Spleen (tissue), 11 donors: ENCODE data around the gene ARHGAP25. TPM values are rescaled to one million over a fixed set of nuclear protein-coding genes. Genes with fewer than 3 reads are reported as not detected.

ENCODE experiments used
- DNase-seq: peaks from one replicate; pipeline ENCODE4 v3.0.0-alpha.2; 2020
- H3K27ac ChIP-seq, 8 donors: fragments of 200-600 bp; sonication (generic) in 7 of 8; 1 replicate in 4 of 8; 2 replicates in 4 of 8; pipeline versions ENCODE4 v1.5.0 to v1.8.0; 2016 to 2021; ENCODE audit warnings: inconsistent platforms in 4 of 8, mild to moderate bottlenecking in 4 of 8, moderate library complexity in 1 of 8
- H3K27me3 ChIP-seq, 7 donors: fragments of 200-600 bp; sonication (generic) in 6 of 7; replicated peaks in 1 of 7; 1 replicate in 4 of 7; 2 replicates in 3 of 7; pipeline versions ENCODE4 v1.5.0 to v1.8.0; 2016 to 2021; ENCODE audit warnings: inconsistent platforms in 3 of 7, mild to moderate bottlenecking in 1 of 7
- H3K36me3 ChIP-seq, 6 donors: fragments of 200-600 bp; sonication (generic) in 5 of 6; 1 replicate in 4 of 6; 2 replicates in 2 of 6; pipeline versions ENCODE4 v1.5.0 to v1.8.0; 2016 to 2021; ENCODE audit warnings: inconsistent platforms in 2 of 6
- H3K4me1 ChIP-seq, 6 donors: fragments of 200-600 bp; sonication (generic) in 5 of 6; 1 replicate in 3 of 6; 2 replicates in 3 of 6; pipeline versions ENCODE4 v1.5.0 to v1.8.0; 2016 to 2021; ENCODE audit warnings: inconsistent platforms in 3 of 6
- H3K4me3 ChIP-seq, 8 donors: fragments of 200-600 bp; sonication (generic) in 7 of 8; 1 replicate in 4 of 8; 2 replicates in 4 of 8; pipeline versions ENCODE4 v1.5.0 to v1.8.0; 2016 to 2021; ENCODE audit warnings: inconsistent platforms in 4 of 8, mild to moderate bottlenecking in 4 of 8, moderate library complexity in 2 of 8
- H3K9me3 ChIP-seq, 8 donors: fragments of 200-600 bp; sonication (generic) in 7 of 8; 1 replicate in 4 of 8; 2 replicates in 4 of 8; pipeline versions ENCODE4 v1.5.0 to v1.8.0; 2016 to 2021; ENCODE audit warnings: inconsistent platforms in 4 of 8
- CTCF ChIP-seq, 11 experiments: fragments of 200-600 bp in 7 of 11; fragments of 450-650 bp in 4 of 11; sonication (generic) in 4 of 11; IDR thresholded peaks in 8 of 11; conservative IDR thresholded peaks in 3 of 11; 1 replicate in 7 of 11; 2 replicates in 4 of 11; pipeline versions ENCODE4 v1.4.0 to v1.8.0; 2016 to 2021; ENCODE audit warnings: antibody characterized with exemption in 11 of 11, inconsistent platforms in 4 of 11, mild to moderate bottlenecking in 1 of 11
- POLR2A ChIP-seq, 3 donors: fragments of 450-650 bp; IDR thresholded peaks; one replicate each; pipeline ENCODE4 v1.5.1; 2017; ENCODE audit warnings: antibody characterized with exemption in 3 of 3, mild to moderate bottlenecking in 1 of 3
- POLR2AphosphoS5 ChIP-seq, 3 donors: sonication (generic); formaldehyde crosslinking; IDR thresholded peaks; one replicate each; pipeline ENCODE4 v1.5.1; 2017; ENCODE audit warnings: antibody characterized with exemption in 3 of 3
- WGBS, 5 donors: extraction: QIAGEN DNeasy Blood & Tissue Kit in 3 of 5; methylation state at CpG; one replicate each; pipeline versions ENCODE4 v1.1.5 to v1.1.7; 2013 to 2018; 5-methylcytosine and 5-hydroxymethylcytosine counted together
- intact Hi-C: fragments of 100-400 bp; cut with DNase I; formaldehyde crosslinking; loops from one replicate; pipeline ENCODE4 v1.15.0; 2023; ENCODE audit warnings: low total_unique reads
- polyA plus RNA-seq, 3 donors: library from polyadenylated mRNA; stranded (reverse); fragments of 200-250 nt; gene quantifications; one replicate each; pipeline ENCODE4 v1.2.1, GENCODE V29; 2013
- total RNA-seq, 7 donors: library from RNA; depleted of rRNA in 3 of 7; stranded (reverse); fragments of >200 nt in 3 of 7; fragmentation: NEBNext Ultra II Directional in 4 of 7; extraction: Animal tissue kit (Norgen Biotek cat#: 25700) in 4 of 7; gene quantifications; one replicate each; pipeline versions ENCODE4 v1.1.0 to v1.2.1, GENCODE V29; 2016 to 2021
- donor health status: healthy with polysubstance abuse.
- donor health status: DM: no; HTN: no; CAD: no; lungs with moderate emphysema.
- donor health status: DM: no; HTN: no; CAD: no.
- donor health status: Bipolar disorder and iron deficiency.
- donor health status: healthy.
- donor health status: DM: no; HTN: no; CAD: no.
- donor health status: DM: yes; HTN: yes; CAD: no.

Gene ARHGAP25
- total and polyA plus RNA-seq, 10 donors: 72.0 to 173 (median 130) TPM

DNA sequence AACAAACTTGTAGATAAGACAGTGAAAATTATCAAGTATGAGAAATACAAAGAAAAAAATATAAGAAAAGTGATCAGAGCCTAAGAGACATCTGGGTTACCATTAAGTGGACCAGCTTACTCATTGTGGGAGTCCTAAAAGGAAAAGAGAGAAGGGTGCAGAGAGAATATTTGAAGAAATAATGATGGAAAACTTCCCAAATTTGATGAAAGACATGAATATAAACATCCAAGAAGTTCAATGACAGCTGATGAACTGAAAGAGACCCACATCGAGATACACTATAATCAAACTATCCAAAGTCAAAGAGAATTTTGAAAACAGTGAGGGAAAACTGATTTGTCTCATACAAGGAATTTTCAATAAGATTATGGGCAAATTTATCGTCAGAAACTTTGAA, 22.5 kb downstream of the ARHGAP25 start:
- Histone ChIP-seq H3K4me1 (peaks cover 44 to 90% (median 56%) of the 10 kb centered on the region in 6 donors), H3K36me3 (peaks cover 0 to 7% (median 0%) of the 10 kb centered on the region in 6 donors), H3K27me3 (no peaks in the 10 kb centered on the region), H3K27ac (peak overlapping the region in 2 of 8 donors; percentile 70 to 74), H3K4me3 (no peak overlapping the region), H3K9me3 (no peaks in the 10 kb centered on the region)
- intact Hi-C loops: no loop called here
- DNase-seq: no peak
- 65 to 99% (median 94%) methylated on average over 2 of the region's 2 CpGs for WGBS, 5 donors
- TF ChIP-seq POLR2A (IDR thresholded peaks at IDR 0.05) (no peak), CTCF (IDR thresholded peaks at IDR 0.05 in 8 of 11, conservative IDR thresholded peaks at IDR 0.05 in 3 of 11) (no peak), POLR2AphosphoS5 (IDR thresholded peaks at IDR 0.05) (no peak)

GRCh38 chr2:68762100-68762499, 27.5 kb downstream of the ARHGAP25 start:
- no peaks in the 10 kb centered on the region for H3K9me3 ChIP-seq
- H3K36me3 ChIP-seq: peaks cover 0 to 7% (median 0%) of the 10 kb centered on the region in 6 donors
- intact Hi-C loops: no loop called here
- H3K4me3 ChIP-seq: no peak overlapping the region
- no peaks in the 10 kb centered on the region for H3K27me3 ChIP-seq
- WGBS, 5 donors: 65 to 77% (median 69%) methylated on average over 2 of the region's 2 CpGs
- no peak for TF ChIP-seq CTCF (IDR thresholded peaks at IDR 0.05 in 8 of 11, conservative IDR thresholded peaks at IDR 0.05 in 3 of 11)
- TF ChIP-seq POLR2AphosphoS5 (IDR thresholded peaks at IDR 0.05): no peak
- TF ChIP-seq POLR2A (IDR thresholded peaks at IDR 0.05): no peak
- peaks cover 52 to 92% (median 62%) of the 10 kb centered on the region in 6 donors for H3K4me1 ChIP-seq
- no peak for DNase-seq
- H3K27ac ChIP-seq: peak overlapping the region; percentile 55 to 98 (median 96)

DNA sequence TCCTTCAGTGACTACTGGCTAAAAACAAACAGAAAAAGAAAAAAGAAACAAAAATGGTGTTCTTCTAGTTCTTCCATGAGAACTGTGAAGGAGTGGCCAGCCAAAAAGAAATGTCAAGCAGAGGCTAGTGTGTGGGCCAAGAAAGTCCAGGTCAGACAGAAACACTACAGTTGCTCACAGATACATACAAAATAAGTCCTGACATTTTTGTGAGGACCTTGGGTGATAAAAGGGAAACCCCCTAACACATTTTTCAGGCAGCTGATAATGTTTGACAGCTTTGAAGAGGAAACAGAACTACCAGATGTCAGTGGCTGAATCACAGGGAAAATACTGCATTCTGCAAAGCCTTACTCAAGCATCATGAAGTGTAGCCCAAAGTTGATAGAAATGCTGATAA, 28.1 kb downstream of the ARHGAP25 start:
- TF ChIP-seq CTCF (IDR thresholded peaks at IDR 0.05 in 8 of 11, conservative IDR thresholded peaks at IDR 0.05 in 3 of 11) (no peak), POLR2AphosphoS5 (IDR thresholded peaks at IDR 0.05) (no peak), POLR2A (IDR thresholded peaks at IDR 0.05) (no peak)
- Histone ChIP-seq H3K4me1 (peaks cover 58 to 97% (median 67%) of the 10 kb centered on the region in 6 donors), H3K27me3 (no peaks in the 10 kb centered on the region), H3K27ac (peak overlapping the region; percentile 55 to 98 (median 96)), H3K36me3 (peaks cover 0 to 5% (median 0%) of the 10 kb centered on the region in 6 donors), H3K9me3 (no peaks in the 10 kb centered on the region), H3K4me3 (no peak overlapping the region)
- DNase-seq: no peak
- intact Hi-C loops: no loop called here

GRCh38 chr2:68764041-68764805, 29.6 kb downstream of the ARHGAP25 start:
- DNase-seq: no peak
- peaks cover 73 to 98% (median 83%) of the 10 kb centered on the region in 6 donors for H3K4me1 ChIP-seq
- no peaks in the 10 kb centered on the region for H3K27me3 ChIP-seq
- 70 to 91% (median 79%) methylated on average over 6 of the region's 6 CpGs for WGBS, 5 donors
- intact Hi-C loops: no loop called here
- H3K36me3 ChIP-seq: no peaks in the 10 kb centered on the region
- H3K9me3 ChIP-seq: no peaks in the 10 kb centered on the region
- H3K27ac ChIP-seq: peak overlapping the region; percentile 89 to 98 (median 96)
- H3K4me3 ChIP-seq: peak overlapping the region in 3 of 8 donors; percentile 3 to 58 (median 13)
- TF ChIP-seq CTCF (IDR thresholded peaks at IDR 0.05 in 8 of 11, conservative IDR thresholded peaks at IDR 0.05 in 3 of 11): no peak
